Osteocyte (in vitro differentiated cells): Measurements from ENCODE around the gene GTF3A. TPM values are rescaled to one million over a fixed set of nuclear protein-coding genes. Genes with fewer than 3 reads are reported as not detected.

ENCODE experiments used
- DNase-seq: peaks from one replicate; pipeline ENCODE4 v3.0.0; 2021; ENCODE audit warnings: mixed read lengths; ENCODE audit not compliant: unreplicated experiment; ENCODE audit errors: extremely low spot score
- H3K27ac Mint-ChIP-seq: one replicate; pipeline ENCODE4 v1.8.0; 2021; ENCODE audit warnings: mild to moderate bottlenecking, mixed read lengths; ENCODE audit not compliant: unreplicated experiment
- H3K27me3 Mint-ChIP-seq: one replicate; pipeline ENCODE4 v1.8.0; 2021; ENCODE audit warnings: mixed read lengths; ENCODE audit not compliant: unreplicated experiment
- H3K36me3 Mint-ChIP-seq: one replicate; pipeline ENCODE4 v1.8.0; 2021; ENCODE audit warnings: mixed read lengths; ENCODE audit not compliant: unreplicated experiment
- H3K4me1 Mint-ChIP-seq: one replicate; pipeline ENCODE4 v1.8.0; 2021; ENCODE audit warnings: mixed read lengths; ENCODE audit not compliant: unreplicated experiment
- H3K4me3 Mint-ChIP-seq: one replicate; pipeline ENCODE4 v1.8.0; 2021; ENCODE audit warnings: mild to moderate bottlenecking, moderate library complexity, mixed read lengths; ENCODE audit not compliant: unreplicated experiment
- H3K9me3 Mint-ChIP-seq: one replicate; pipeline ENCODE4 v1.8.0; 2021; ENCODE audit warnings: mixed read lengths; ENCODE audit not compliant: unreplicated experiment
- CTCF ChIP-seq: fragments of 200-600 bp; sonication (generic); IDR thresholded peaks from 2 replicates; pipeline ENCODE4 v1.5.0; 2021; ENCODE audit warnings: antibody characterized with exemption, mild to moderate bottlenecking, moderate library complexity
- total RNA-seq: library from RNA; stranded (reverse); gene quantifications from 2 replicates; pipeline ENCODE4 v1.2.1, GENCODE V29; 2021

Gene GTF3A
- total RNA-seq, 1 donor from 2014 or later = 67.0 TPM

DNA sequence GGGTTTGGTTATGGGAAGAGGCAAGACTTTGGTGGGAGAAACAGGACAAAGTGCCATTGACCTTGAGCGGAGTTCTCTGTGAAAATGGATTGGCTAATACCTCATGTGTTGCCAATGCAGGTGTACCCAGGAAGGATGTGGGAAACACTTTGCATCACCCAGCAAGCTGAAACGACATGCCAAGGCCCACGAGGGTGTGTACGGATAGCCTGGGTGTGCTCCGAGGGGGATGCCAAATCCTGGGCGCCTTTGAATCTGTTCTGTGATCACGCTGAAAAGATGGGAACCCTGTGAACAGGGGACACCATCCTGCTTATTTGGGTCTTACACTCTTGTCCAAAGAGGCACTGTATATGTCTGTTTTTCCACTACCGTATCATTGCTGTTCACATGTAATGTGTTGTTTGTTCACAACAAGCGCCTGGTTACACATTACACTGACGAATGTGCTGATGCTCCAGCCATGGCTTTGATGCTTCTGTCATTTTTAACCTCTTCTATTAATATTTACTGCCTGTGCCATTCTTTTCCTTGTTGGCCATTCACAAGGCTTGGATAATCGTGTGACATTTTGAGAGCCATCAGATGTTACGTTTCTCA is 8.3 kb downstream of the GTF3A start:
- peaks cover 57% of the 10 kb centered on the region for H3K36me3 Mint-ChIP-seq
- no peaks in the 10 kb centered on the region for H3K9me3 Mint-ChIP-seq
- DNase-seq = no peak
- no peaks in the 10 kb centered on the region for H3K27me3 Mint-ChIP-seq
- no peak for TF ChIP-seq CTCF
- no peaks in the 10 kb centered on the region for H3K4me1 Mint-ChIP-seq
- H3K27ac Mint-ChIP-seq = no peak overlapping the region
- no peak overlapping the region for H3K4me3 Mint-ChIP-seq

DNA sequence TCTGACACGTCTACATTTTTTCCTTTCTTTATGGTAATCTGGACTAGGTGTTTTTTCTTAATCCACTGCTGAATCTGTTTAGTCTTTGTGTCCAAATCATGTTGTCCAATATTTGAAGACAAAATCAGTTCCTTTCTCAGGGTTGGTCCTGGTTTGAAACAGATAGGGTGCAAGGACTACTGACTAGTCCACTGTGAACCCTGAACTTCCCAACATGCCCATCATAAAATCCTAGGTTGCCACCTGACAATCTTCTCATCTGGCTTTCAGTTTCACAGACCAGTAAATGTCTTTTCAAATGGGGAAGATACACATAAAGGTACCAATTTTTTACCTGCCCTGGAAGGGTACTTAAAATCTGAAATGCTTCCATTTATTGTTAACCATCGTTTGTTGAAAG is 12.7 kb downstream of the GTF3A start:
- Mint-ChIP-seq H3K4me3 (no peak overlapping the region), H3K27me3 (no peaks in the 10 kb centered on the region), H3K4me1 (no peaks in the 10 kb centered on the region), H3K9me3 (no peaks in the 10 kb centered on the region), H3K27ac (no peak overlapping the region), H3K36me3 (peaks cover 50% of the 10 kb centered on the region)
- no peak for TF ChIP-seq CTCF
- DNase-seq = no peak

DNA sequence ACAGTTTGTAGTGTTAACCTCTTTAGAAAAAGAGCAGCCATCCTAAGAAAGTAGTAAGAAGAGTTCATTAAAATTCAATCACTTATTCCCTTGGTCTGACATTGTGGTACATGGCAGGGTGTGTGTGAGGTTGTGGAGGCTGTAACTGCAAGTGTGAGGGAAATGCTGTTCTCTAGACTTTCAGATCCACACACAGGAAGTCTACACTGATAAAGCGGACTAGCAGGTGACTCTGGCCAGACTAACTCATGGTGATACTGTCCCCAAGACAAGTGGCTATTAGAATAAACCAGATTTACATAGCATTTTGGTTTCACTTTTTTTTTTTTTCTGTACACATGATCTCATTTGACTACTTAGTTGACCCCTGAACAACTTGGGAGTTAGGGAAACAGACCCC is 16.0 kb downstream of the GTF3A start:
- DNase-seq = no peak
- H3K4me1 Mint-ChIP-seq = no peaks in the 10 kb centered on the region
- no peak for TF ChIP-seq CTCF
- no peak overlapping the region for H3K4me3 Mint-ChIP-seq
- no peaks in the 10 kb centered on the region for H3K27me3 Mint-ChIP-seq
- peaks cover 38% of the 10 kb centered on the region for H3K36me3 Mint-ChIP-seq
- H3K9me3 Mint-ChIP-seq = no peaks in the 10 kb centered on the region
- no peak overlapping the region for H3K27ac Mint-ChIP-seq

DNA sequence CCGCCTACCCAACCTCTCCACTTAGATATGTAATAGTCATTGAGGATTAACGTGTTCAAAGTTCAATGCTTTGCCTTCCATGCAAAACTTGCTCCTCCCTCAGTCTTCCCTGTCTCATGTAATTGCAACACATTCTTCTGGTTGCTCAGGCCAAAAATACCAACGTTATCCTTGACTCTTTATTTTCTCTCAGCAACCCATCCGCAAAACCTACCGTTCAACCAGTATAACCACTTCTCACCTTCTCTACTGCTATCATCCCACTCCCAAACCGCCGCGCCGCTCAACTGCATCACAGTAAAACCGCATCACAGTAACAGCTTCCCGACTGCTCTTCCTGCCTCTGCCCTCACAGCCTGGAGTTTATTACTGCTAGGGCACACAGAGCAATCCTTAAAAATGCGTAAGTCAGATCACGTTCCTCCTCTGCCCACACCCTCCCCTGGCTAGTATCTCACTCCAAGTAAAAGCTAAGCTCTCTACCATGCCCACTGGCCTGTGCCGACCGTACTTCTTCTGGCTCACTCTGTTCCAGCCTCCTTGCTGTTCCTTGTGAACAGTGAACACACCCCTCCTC is 17.7 kb downstream of the GTF3A start:
- peaks cover 29% of the 10 kb centered on the region for H3K36me3 Mint-ChIP-seq
- no peak overlapping the region for H3K4me3 Mint-ChIP-seq
- no peak for TF ChIP-seq CTCF
- no peaks in the 10 kb centered on the region for H3K4me1 Mint-ChIP-seq
- H3K27me3 Mint-ChIP-seq = no peaks in the 10 kb centered on the region
- H3K27ac Mint-ChIP-seq = no peak overlapping the region
- H3K9me3 Mint-ChIP-seq = no peaks in the 10 kb centered on the region
- no peak for DNase-seq

DNA sequence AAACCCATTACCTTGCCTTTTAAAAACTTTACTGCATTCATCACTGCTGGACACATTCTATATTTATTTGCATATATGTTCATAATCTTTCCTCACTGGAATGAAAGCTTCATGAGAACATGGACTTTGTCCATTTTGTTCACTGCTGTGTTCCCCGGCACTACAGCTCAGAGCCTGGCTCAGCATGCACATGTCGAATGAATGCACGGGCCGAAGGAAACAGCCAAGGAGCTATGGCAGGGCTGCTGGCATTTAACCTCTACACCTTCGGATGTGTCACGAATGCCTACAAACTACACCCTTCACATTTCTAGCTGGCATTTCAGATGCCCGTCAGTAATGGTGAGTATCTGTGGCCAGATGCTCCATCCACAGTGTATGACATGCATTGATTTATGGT is 18.4 kb downstream of the GTF3A start:
- DNase-seq = no peak
- Mint-ChIP-seq H3K27ac (no peak overlapping the region), H3K9me3 (no peaks in the 10 kb centered on the region), H3K4me3 (no peak overlapping the region), H3K27me3 (no peaks in the 10 kb centered on the region), H3K4me1 (no peaks in the 10 kb centered on the region), H3K36me3 (peaks cover 25% of the 10 kb centered on the region)
- TF ChIP-seq CTCF = no peak
